WTC11 (cell line): ENCODE results near the gene RUSF1. TPM values are rescaled to one million over a fixed set of nuclear protein-coding genes. Genes with fewer than 3 reads are reported as not detected.

Experiments
- ATAC-seq: fragments of 200-7000 bp; cut with Tn5 transposase; 2 replicates; pipeline ENCODE4 v1.10.0; 2021; ENCODE audit warnings: mild to moderate bottlenecking, moderate library complexity
- CTCF ChIA-PET: fragments of 300-600 bp; sonication (Branson Sonifier 250); formaldehyde crosslinking; loops from one replicate; lab custom pipeline; 2021; ENCODE audit warnings: antibody characterized with exemption; lab: Charles Lee
- POLR2A ChIA-PET: fragments of 350-600 bp; sonication (Branson Sonifier 250); formaldehyde crosslinking; loops from one replicate; lab custom pipeline; 2021; ENCODE audit warnings: antibody characterized with exemption; lab: Charles Lee
- DNase-seq: peaks from one replicate; pipeline ENCODE4 v3.0.0; 2021; ENCODE audit warnings: low spot score
- H3K27ac Mint-ChIP-seq: 2 replicates; pipeline ENCODE4 v1.8.0; 2021; ENCODE audit warnings: mixed read lengths
- H3K27me3 Mint-ChIP-seq: 2 replicates; pipeline ENCODE4 v1.8.0; 2021; ENCODE audit warnings: low read depth, mild to moderate bottlenecking, moderate library complexity, mixed read lengths
- H3K36me3 Mint-ChIP-seq: 2 replicates; pipeline ENCODE4 v1.8.0; 2021; ENCODE audit warnings: mixed read lengths
- H3K4me1 Mint-ChIP-seq: 2 replicates; pipeline ENCODE4 v1.8.0; 2022; ENCODE audit warnings: mixed read lengths
- H3K4me3 Mint-ChIP-seq: 2 replicates; pipeline ENCODE4 v1.8.0; 2021; ENCODE audit warnings: mild to moderate bottlenecking, moderate library complexity, mixed read lengths
- H3K9me3 Mint-ChIP-seq: 2 replicates; pipeline ENCODE4 v1.8.0; 2021; ENCODE audit warnings: mixed read lengths
- ATF2 ChIP-seq: sonication (generic); formaldehyde crosslinking; IDR thresholded peaks from 2 replicates; pipeline ENCODE4 v1.8.1; 2022; ENCODE audit warnings: low read depth, missing genetic modification reagents, borderline replicate concordance
- HMGXB4 ChIP-seq: sonication (generic); formaldehyde crosslinking; IDR thresholded peaks from 2 replicates; pipeline ENCODE4 v1.8.1; 2023; ENCODE audit warnings: mild to moderate bottlenecking, moderate library complexity, missing genetic modification reagents
- IRF1 ChIP-seq: sonication (generic); formaldehyde crosslinking; IDR thresholded peaks from 2 replicates; pipeline ENCODE4 v1.8.0; 2023; ENCODE audit warnings: missing genetic modification reagents
- KAT7 ChIP-seq: sonication (generic); formaldehyde crosslinking; IDR thresholded peaks from 2 replicates; pipeline ENCODE4 v1.8.1; 2023; ENCODE audit warnings: missing genetic modification reagents, mild to moderate bottlenecking, borderline replicate concordance
- NFE2L1 ChIP-seq: sonication (generic); formaldehyde crosslinking; IDR thresholded peaks from 2 replicates; pipeline ENCODE4 v1.8.1; 2023; ENCODE audit warnings: missing genetic modification reagents
- RORB ChIP-seq: fragments of 250-450 bp; sonication (Bioruptor Pico); IDR thresholded peaks from 2 replicates; pipeline ENCODE4 v1.9.0; 2021; ENCODE audit warnings: mild to moderate bottlenecking
- SOX15 ChIP-seq: fragments of 250-450 bp; sonication (Bioruptor Pico); IDR thresholded peaks from 2 replicates; pipeline ENCODE4 v1.9.0; 2021; ENCODE audit warnings: mild to moderate bottlenecking
- TEAD1 ChIP-seq: sonication (generic); formaldehyde crosslinking; IDR thresholded peaks from 2 replicates; pipeline ENCODE4 v1.8.0; 2022; ENCODE audit warnings: mild to moderate bottlenecking, missing genetic modification reagents
- TEAD4 ChIP-seq: sonication (generic); formaldehyde crosslinking; IDR thresholded peaks from 2 replicates; pipeline ENCODE4 v1.8.0; 2022; ENCODE audit warnings: mild to moderate bottlenecking, missing genetic modification reagents
- TP53 ChIP-seq: sonication (generic); formaldehyde crosslinking; IDR thresholded peaks from 2 replicates; pipeline ENCODE4 v1.8.1; 2023; ENCODE audit warnings: mild to moderate bottlenecking, missing genetic modification reagents
- ZBTB43 ChIP-seq: sonication (generic); formaldehyde crosslinking; IDR thresholded peaks from 2 replicates; pipeline ENCODE4 v1.8.1; 2023; ENCODE audit warnings: mild to moderate bottlenecking, missing genetic modification reagents
- ZNF317 ChIP-seq: sonication (generic); formaldehyde crosslinking; IDR thresholded peaks from 2 replicates; pipeline ENCODE4 v1.8.1; 2023; ENCODE audit warnings: low read depth, mild to moderate bottlenecking, moderate library complexity, missing genetic modification reagents, borderline replicate concordance
- total RNA-seq: library from RNA; stranded (reverse); gene quantifications from 3 replicates; pipeline ENCODE4 v1.2.3, GENCODE V29; 2021

The RUSF1 gene
- total RNA-seq, 1 experiment from 2014 or later, result 35.9 TPM

- TF ChIP-seq TP53 (CRISPR knock-in tag) (no peak), NFE2L1 (CRISPR knock-in tag) (no peak), TEAD1 (CRISPR knock-in tag) (no peak), KAT7 (CRISPR knock-in tag) (no peak), ATF2 (CRISPR knock-in tag) (no peak), SOX15 (no peak), TEAD4 (CRISPR knock-in tag) (no peak), ZBTB43 (CRISPR knock-in tag) (no peak)
- TF ChIP-seq, all 79 proteins: peak for 0
- Mint-ChIP-seq H3K27me3 (peaks cover 23% of the 10 kb centered on the region), H3K4me1 (no peaks in the 10 kb centered on the region), H3K27ac (no peak overlapping the region), H3K4me3 (no peak overlapping the region), H3K9me3 (no peaks in the 10 kb centered on the region), H3K36me3 (peaks cover 20% of the 10 kb centered on the region)
- ChIA-PET POLR2A (no interaction called here), CTCF (interaction anchor here (1.0 kb wide), 1 partner anchor 33 kb away, joined by 3 read pairs; no protein-coding TSS in a partner anchor)
- DNase-seq, result no peak
- ATAC-seq, result no peak
Measured at GRCh38 chr16:31493506-31494125, 14.6 kb downstream of the RUSF1 start.

GRCh38 chr16:31491778-31492418 lies 16.3 kb downstream of the RUSF1 start:
- CTCF ChIA-PET, result interaction anchor here (0.9 kb wide), 1 partner anchor 36 kb away, joined by 3 read pairs; no protein-coding TSS in a partner anchor

More at GRCh38 chr16:31491778-31492418, 16.3 kb downstream of the RUSF1 start:
- Mint-ChIP-seq H3K27me3 (peaks cover 40% of the 10 kb centered on the region), H3K9me3 (no peaks in the 10 kb centered on the region), H3K4me1 (no peaks in the 10 kb centered on the region), H3K4me3 (no peak overlapping the region), H3K36me3 (peaks cover 14% of the 10 kb centered on the region), H3K27ac (no peak overlapping the region)
- TF ChIP-seq HMGXB4 (CRISPR knock-in tag), result no peak
- no peak for TF ChIP-seq IRF1
- no peak for TF ChIP-seq RORB
- no peak for TF ChIP-seq ZNF317 (CRISPR knock-in tag)
- no peak for DNase-seq
- POLR2A ChIA-PET, result interaction anchor here (0.8 kb wide), 1 partner anchor 16 kb away, joined by 3 read pairs; the partner anchor contains the start of gene RUSF1
- ATAC-seq, result no peak
